T47D (cell line): ENCODE measurements around the gene SCRN1.
A peak's percentile ranks its signal among the peaks of the same experiment; 100 is the strongest.

Experiments
- DNase-seq, 2 experiments: peaks; one replicate each; pipeline versions ENCODE4 v3.0.0 to v3.0.0-alpha.2; 2011 to 2012; ENCODE audit warnings: low read depth in 1 of 2, low spot score in 1 of 2
- JUND ChIP-seq: IDR thresholded peaks from 2 replicates; pipeline ENCODE4 v1.6.1; 2012; ENCODE audit warnings: low read depth
- in situ Hi-C: cut with HindIII; loops from 2 replicates; pipeline ENCODE4 v1.10.0; 2016; ENCODE audit warnings: low sequenced_read_pairs, low pct_unique_long_range_greater_than_20kb

Gene SCRN1, protein sequence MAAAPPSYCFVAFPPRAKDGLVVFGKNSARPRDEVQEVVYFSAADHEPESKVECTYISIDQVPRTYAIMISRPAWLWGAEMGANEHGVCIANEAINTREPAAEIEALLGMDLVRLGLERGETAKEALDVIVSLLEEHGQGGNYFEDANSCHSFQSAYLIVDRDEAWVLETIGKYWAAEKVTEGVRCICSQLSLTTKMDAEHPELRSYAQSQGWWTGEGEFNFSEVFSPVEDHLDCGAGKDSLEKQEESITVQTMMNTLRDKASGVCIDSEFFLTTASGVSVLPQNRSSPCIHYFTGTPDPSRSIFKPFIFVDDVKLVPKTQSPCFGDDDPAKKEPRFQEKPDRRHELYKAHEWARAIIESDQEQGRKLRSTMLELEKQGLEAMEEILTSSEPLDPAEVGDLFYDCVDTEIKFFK

DNA sequence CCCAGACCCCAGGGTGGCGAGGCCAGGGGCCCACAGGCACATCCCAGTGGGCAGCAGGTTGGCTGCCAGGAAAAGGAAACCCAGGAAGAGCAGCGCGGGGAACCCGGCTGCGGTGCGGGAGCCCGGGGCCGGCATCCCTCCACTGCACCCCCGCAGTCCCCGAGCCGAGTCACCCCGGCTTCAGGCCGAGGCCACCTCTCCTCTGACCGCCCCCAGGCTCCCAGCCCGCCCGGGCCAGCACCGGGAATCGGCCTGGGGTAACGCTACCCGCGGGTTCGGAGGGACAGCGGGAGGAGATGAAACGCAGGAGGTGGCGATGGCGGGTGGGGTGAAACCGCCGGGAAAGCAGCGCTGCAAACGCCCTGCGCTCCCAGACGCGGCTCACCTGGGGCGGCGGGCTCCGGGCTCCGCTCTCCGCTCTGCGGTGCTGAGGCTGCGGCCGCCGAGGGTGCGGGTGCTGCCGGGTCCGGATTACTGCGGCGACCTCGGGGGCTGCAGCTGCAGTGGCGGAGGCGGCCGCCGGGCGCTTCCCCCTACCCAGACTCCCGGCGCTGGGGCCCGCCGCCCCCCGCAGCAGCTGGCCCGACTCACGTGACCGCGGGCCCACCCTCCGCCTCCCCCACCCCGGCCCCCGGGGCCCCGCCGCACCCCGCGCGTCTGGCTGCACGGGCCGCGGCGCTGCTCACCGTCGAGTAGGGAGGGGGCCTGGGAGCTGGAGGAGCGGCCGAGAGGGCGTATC lies at the start of gene SCRN1:
Gene SCRN1 (minus strand): TSS at position 545 of the 739 bp plus-strand sequence. CDS start 20,734 bp downstream, outside the sequence.
- TF ChIP-seq JUND, result no peak
- DNase-seq, result peak; percentile 61 to 66
- in situ Hi-C loops, result no loop called here

DNA sequence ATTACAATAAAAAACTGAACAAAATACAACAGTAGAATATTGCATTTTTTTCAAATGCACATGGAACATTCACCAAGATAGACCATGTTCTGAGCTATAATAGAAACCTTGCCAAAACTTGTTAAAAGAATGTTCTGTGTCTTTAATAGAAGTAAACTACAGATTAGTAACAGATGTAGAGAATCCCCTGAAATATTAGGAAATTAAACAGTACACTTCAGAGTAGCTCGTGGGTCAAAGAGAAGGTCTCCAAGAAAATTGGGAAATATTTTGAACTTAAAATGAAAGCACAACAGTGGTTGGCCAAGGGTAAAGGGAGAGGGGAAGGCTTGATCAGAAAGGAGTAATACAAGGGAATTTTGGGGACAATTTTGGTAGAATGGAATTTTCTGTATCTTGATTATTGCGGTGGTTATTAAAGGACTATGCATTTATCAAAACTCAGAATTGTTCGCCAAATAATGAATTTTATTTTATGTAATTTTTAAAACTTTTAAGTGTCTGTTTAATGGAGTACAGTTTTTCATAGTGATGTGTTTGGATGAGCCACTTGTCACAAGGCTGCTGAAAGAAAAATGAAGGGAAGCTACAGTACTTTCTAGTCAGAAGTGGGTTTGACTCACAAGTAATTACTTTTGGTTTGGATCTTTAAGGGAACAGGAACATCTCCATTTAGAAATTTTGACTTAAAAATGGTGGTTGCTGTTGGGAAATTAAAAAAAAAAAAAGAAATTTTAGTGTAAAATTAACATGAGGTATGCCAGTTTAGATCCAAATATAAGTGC lies 48.8 kb upstream of the SCRN1 start:
- TF ChIP-seq JUND, result no peak
- no peak for DNase-seq
- in situ Hi-C loops, result no loop called here

DNA sequence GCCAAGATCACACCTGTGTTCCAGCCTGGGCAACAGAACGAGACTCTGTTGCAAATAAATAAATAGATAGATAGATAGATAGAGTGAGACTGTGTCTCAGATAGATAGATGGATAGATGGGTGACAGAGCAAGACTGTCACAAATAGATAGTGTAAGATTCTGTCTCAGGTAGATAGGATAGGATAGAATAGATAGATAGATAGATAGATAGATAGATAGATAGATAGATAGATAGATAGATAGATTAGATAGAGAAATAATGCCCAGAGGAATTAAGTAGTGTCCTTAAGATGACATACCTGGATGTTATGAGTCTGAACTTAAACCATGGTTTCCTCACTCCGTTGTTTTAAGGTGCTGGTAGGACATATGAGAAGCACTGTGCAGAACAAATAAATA lies 46.6 kb upstream of the SCRN1 start:
- DNase-seq, result no peak
- in situ Hi-C loops, result no loop called here
- no peak for TF ChIP-seq JUND

DNA sequence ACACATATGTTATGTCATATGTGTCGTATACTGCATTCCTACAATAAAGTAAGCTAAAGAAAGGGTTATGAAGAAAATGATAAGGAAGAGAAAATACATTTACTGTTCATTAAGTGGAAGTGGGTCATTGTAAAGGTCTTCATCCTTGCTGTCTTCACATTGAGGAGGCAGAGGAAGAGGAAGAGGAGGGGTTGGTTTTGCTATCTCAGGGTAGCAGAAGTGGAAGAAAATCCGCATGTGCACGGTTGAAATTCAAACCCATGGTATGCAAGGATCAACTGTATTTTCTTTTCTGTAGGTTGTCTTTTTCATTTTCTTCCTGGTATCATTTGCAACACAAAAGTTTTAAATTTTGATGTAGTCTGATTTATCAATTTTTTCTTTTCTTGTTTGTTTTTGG lies 44.9 kb upstream of the SCRN1 start:
- TF ChIP-seq JUND, result no peak
- in situ Hi-C loops, result no loop called here
- DNase-seq, result no peak

DNA sequence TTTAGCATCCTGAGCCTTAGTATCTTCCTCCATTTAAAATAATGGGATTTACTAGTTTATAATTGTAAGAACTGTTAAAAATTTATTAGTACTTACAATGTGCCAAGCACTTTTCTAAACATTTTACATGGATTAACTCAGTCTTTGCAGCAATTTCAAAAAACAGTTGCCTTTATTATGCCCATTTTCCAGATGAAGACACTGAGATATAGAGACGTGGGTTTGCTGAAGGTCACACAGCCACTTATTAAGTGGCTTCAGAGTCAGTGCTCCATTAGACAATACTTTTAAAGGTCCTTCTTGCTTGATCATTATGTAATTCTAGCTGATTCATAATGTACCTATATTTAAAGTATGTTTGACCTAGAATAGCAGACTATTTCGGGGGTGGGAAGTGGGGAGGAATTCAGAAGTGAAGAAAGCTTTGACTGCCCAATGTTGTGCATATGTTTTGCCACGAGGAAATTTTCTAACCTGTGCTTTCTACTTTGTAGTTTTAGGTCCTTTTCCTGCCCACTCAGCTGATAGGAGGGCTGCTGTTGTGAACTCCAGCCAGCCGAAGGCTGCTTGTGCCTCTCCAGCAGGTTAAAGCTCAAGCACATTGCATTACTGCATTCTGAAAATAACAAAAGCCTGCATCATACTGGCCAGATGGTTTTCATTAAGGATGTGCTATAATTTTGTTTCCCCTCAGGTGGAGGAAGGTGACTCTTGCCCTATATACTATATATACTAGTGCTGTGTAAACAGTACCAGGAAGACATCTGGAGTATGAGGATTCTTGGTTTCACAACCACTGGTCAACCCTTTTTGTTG lies 42.9 kb upstream of the SCRN1 start:
- DNase-seq, result no peak
- no peak for TF ChIP-seq JUND
- in situ Hi-C loops, result no loop called here

DNA sequence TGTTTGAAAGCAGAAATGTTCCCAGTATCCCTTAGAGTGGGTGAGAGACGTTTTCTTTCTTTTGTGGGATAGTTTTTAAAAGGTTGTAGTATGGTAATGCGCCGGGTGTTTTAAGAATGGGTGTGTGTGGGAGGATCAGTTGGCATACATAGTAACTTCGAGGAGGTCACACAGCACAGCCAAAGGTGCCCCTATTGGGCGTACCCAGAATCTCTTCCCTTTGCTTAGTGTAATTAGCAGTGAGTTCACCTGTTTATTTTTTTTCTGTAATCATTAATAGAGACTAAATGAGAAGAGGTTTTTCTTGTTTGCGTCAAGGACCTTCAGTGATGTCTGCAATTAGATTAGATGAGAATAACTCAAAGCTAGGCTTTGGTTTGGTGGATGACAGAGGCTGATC lies 40.1 kb upstream of the SCRN1 start:
- DNase-seq, result no peak
- in situ Hi-C loops, result no loop called here
- TF ChIP-seq JUND, result no peak

DNA sequence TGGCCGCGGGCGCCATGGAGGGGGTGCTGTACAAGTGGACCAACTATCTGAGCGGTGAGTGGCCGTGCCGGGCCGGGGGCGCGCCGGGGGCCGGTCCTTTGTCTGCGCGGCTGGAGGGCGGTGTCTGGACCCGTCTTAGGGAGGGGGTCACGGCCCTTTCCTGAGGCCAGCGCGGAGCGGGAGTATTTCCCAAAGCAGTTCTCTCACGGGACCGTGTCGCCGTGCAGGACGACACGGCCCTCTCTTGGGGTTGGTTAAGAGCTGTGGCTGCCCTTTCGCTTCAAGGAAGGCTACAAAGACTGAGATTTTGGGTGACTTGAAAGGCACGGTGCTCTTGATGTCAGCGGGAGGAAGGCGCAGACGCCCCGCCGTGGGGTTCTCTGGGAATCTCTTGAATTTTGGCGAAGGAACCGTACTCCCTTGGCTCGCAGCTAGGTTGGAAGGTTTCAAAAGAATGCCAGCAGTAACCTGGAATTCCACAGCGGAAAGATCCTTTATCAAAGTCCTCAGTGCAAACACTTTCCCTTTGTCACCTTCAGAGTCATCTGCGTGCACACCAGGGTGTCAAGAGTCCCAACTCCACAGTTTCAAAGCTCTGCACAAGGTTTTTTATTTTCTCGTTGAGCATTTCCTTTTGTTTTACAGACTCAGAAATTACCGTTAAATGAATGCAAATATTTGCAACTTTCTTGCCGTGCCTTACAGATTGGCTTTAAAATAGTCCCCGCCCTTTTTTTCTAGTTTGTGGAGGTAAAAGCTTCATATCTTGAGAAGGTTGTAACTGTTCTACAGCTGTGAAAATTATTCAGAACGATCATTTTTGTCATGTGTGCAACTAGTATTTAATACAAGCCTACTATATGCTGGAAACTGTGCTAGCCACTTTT lies 39.4 kb upstream of the SCRN1 start:
- peak; percentile 37 to 63 for DNase-seq
- in situ Hi-C loops, result no loop called here
- TF ChIP-seq JUND, result no peak

DNA sequence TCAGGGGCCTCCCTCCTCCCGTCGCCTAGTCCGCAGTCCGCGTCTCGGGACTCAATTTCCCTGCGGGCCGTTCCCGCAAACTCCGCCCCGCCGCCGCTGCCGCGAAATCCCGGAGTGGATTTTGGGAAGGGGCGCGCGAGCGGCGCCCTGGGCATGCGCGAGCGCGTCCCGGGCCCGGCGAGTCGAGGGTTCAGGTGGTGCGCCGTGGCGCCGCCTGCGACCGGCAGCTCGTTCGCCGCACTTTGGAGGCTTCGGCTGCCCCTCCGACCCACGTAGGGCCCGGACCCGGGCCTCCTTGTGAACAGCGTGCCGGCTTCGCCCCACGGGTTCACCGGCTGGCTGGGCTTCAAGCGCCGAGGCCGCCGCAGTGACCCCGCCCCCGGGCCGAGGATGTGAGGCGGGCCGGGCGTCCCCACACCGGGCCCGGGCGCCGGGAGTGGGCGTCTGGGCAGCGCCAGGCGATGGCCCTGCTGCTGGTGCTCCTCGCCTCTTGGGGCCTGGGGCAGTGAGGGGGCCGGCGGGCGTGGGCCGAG lies 38.7 kb upstream of the SCRN1 start, which contains the start of gene PLEKHA8:
Gene PLEKHA8 (plus strand): TSS at position 197 of the 533 bp plus-strand sequence. CDS start 351 bp downstream, outside the sequence.
- peak; percentile 88 to 95 for DNase-seq

DNA sequence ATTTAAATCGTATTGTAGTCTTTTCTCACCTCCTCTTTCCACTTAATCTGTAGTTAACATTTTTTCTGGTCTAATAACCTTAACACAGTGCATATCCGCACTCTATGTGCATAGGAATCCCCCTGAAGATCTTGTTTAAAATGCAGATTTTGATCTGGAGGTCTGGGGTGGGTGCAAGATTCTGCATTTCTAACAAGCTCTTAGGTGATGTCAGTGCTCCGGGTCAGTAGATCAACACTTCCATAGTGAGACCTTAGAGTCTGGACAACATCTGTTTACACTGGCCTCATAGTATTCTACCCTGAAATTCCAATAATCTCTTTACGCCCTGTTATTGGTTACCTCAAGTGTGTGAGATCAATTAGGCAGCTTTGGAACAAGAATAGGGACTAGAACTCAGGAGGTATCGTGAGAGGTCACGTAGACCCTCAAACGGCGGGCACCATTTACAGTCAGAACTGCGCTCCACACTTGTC lies 38.2 kb upstream of the SCRN1 start:
- DNase-seq, result no peak
- no peak for TF ChIP-seq JUND
- in situ Hi-C loops, result no loop called here

More for the DNA sequence above, 38.7 kb upstream of the SCRN1 start, which contains the start of gene PLEKHA8:
- no peak for TF ChIP-seq JUND
- in situ Hi-C loops, result no loop called here

DNA sequence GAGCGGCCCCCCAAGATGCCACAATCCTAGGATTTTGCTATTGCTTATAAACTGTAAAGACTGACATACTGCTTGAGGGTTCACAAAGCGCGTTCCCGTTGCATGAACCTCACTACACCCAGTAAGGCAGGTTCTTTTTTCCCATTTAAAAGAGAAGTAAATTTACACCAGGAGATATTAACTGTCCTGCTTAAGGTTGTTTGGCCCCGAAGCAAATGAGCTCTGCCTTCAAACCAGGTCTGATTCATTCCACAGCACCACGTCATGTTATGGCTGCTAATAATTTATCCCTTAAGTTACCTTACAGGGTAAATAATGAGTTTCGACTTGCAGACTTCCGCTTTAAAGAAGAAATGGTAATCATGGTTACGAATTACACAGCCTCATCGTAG lies 37.5 kb upstream of the SCRN1 start:
- DNase-seq, result peak; percentile 55 to 63
- TF ChIP-seq JUND, result no peak; the same call in 1 of the 2 replicates
- in situ Hi-C loops, result no loop called here
